ENCODE measurements around the gene MIX23.

The MIX23 gene

GRCh38 chr3:122331886-122332285 is 51.1 kb downstream of the MIX23 start:
- no peaks in the 10 kb centered on the region for H3K36me3 ChIP-seq (ENCODE audit: control insufficient read depth, insufficient read depth, low read length)

GRCh38 chr3:122325769-122326168 is 57.3 kb downstream of the MIX23 start:
- Histone ChIP-seq H3K4me1 (ENCODE audit: control insufficient read depth, insufficient read depth, low read length) (peaks cover 23% of the 10 kb centered on the region), H3K9ac (ENCODE audit: low read length) (no peak overlapping the region), H3K4me3 (ENCODE audit: low read length) (no peak overlapping the region), H3K36me3 (ENCODE audit: control insufficient read depth, insufficient read depth, low read length) (no peaks in the 10 kb centered on the region), H3K9me3 (ENCODE audit: control insufficient read depth, low read length) (no peaks in the 10 kb centered on the region), H3K27me3 (ENCODE audit: control insufficient read depth, insufficient read depth, low read length) (no peaks in the 10 kb centered on the region)

More at GRCh38 chr3:122331886-122332285, 51.1 kb downstream of the MIX23 start:
- Histone ChIP-seq H3K9me3 (ENCODE audit: control insufficient read depth, low read length) (no peaks in the 10 kb centered on the region), H3K27me3 (ENCODE audit: control insufficient read depth, insufficient read depth, low read length) (peaks cover 4% of the 10 kb centered on the region), H3K9ac (ENCODE audit: low read length) (no peak overlapping the region), H3K4me3 (ENCODE audit: low read length) (no peak overlapping the region), H3K4me1 (ENCODE audit: control insufficient read depth, insufficient read depth, low read length) (no peaks in the 10 kb centered on the region)

GRCh38 chr3:122324871-122325323 is 58.1 kb downstream of the MIX23 start, which contains the start of gene CSTA:
CSTA (plus strand) TSS chr3:122325248; CDS start chr3:122325293, 45 bp downstream.
- Histone ChIP-seq H3K9me3 (ENCODE audit: control insufficient read depth, low read length) (no peaks in the 10 kb centered on the region), H3K36me3 (ENCODE audit: control insufficient read depth, insufficient read depth, low read length) (no peaks in the 10 kb centered on the region), H3K27me3 (ENCODE audit: control insufficient read depth, insufficient read depth, low read length) (no peaks in the 10 kb centered on the region), H3K9ac (ENCODE audit: low read length) (peak within 1 kb of the TSS; percentile 19), H3K4me3 (ENCODE audit: low read length) (no peak within 1 kb of the TSS), H3K4me1 (ENCODE audit: control insufficient read depth, insufficient read depth, low read length) (peaks cover 23% of the 10 kb centered on the region)

GRCh38 chr3:122322095-122323075 is 60.6 kb downstream of the MIX23 start:
- H3K9ac ChIP-seq (ENCODE audit: low read length), result no peak overlapping the region
- H3K9me3 ChIP-seq (ENCODE audit: control insufficient read depth, low read length), result no peaks in the 10 kb centered on the region
- no peaks in the 10 kb centered on the region for H3K36me3 ChIP-seq (ENCODE audit: control insufficient read depth, insufficient read depth, low read length)
- H3K4me3 ChIP-seq (ENCODE audit: low read length), result no peak overlapping the region
- peaks cover 30% of the 10 kb centered on the region for H3K4me1 ChIP-seq (ENCODE audit: control insufficient read depth, insufficient read depth, low read length)
- H3K27me3 ChIP-seq (ENCODE audit: control insufficient read depth, insufficient read depth, low read length), result no peaks in the 10 kb centered on the region

- no peaks in the 10 kb centered on the region for H3K36me3 ChIP-seq (ENCODE audit: control insufficient read depth, insufficient read depth, low read length)
- no peaks in the 10 kb centered on the region for H3K27me3 ChIP-seq (ENCODE audit: control insufficient read depth, insufficient read depth, low read length)
- no peak overlapping the region for H3K4me3 ChIP-seq (ENCODE audit: low read length)
- no peaks in the 10 kb centered on the region for H3K9me3 ChIP-seq (ENCODE audit: control insufficient read depth, low read length)
- no peak overlapping the region for H3K9ac ChIP-seq (ENCODE audit: low read length)
- H3K4me1 ChIP-seq (ENCODE audit: control insufficient read depth, insufficient read depth, low read length), result peaks cover 36% of the 10 kb centered on the region
These were observed 64.4 kb downstream of the MIX23 start for GRCh38 chr3:122318620-122319019.

- Histone ChIP-seq H3K4me3 (ENCODE audit: low read length) (no peak overlapping the region), H3K9ac (ENCODE audit: low read length) (no peak overlapping the region), H3K4me1 (ENCODE audit: control insufficient read depth, insufficient read depth, low read length) (peaks cover 23% of the 10 kb centered on the region), H3K9me3 (ENCODE audit: control insufficient read depth, low read length) (no peaks in the 10 kb centered on the region), H3K36me3 (ENCODE audit: control insufficient read depth, insufficient read depth, low read length) (no peaks in the 10 kb centered on the region), H3K27me3 (ENCODE audit: control insufficient read depth, insufficient read depth, low read length) (no peaks in the 10 kb centered on the region)
These were observed 66.7 kb downstream of the MIX23 start for GRCh38 chr3:122316368-122316767.

- H3K36me3 ChIP-seq (ENCODE audit: control insufficient read depth, insufficient read depth, low read length), result no peaks in the 10 kb centered on the region
- H3K4me3 ChIP-seq (ENCODE audit: low read length), result no peak overlapping the region
- peaks cover 30% of the 10 kb centered on the region for H3K4me1 ChIP-seq (ENCODE audit: control insufficient read depth, insufficient read depth, low read length)
- no peak overlapping the region for H3K9ac ChIP-seq (ENCODE audit: low read length)
- H3K9me3 ChIP-seq (ENCODE audit: control insufficient read depth, low read length), result no peaks in the 10 kb centered on the region
- no peaks in the 10 kb centered on the region for H3K27me3 ChIP-seq (ENCODE audit: control insufficient read depth, insufficient read depth, low read length)
These were observed 67.4 kb downstream of the MIX23 start for GRCh38 chr3:122315619-122316018.

GRCh38 chr3:122314228-122314876 is 68.7 kb downstream of the MIX23 start:
- H3K4me1 ChIP-seq (ENCODE audit: control insufficient read depth, insufficient read depth, low read length), result peaks cover 33% of the 10 kb centered on the region
- no peaks in the 10 kb centered on the region for H3K9me3 ChIP-seq (ENCODE audit: control insufficient read depth, low read length)
- no peak overlapping the region for H3K4me3 ChIP-seq (ENCODE audit: low read length)
- H3K9ac ChIP-seq (ENCODE audit: low read length), result no peak overlapping the region
- H3K36me3 ChIP-seq (ENCODE audit: control insufficient read depth, insufficient read depth, low read length), result no peaks in the 10 kb centered on the region
- no peaks in the 10 kb centered on the region for H3K27me3 ChIP-seq (ENCODE audit: control insufficient read depth, insufficient read depth, low read length)

GRCh38 chr3:122313281-122313680 is 69.8 kb downstream of the MIX23 start:
- Histone ChIP-seq H3K27me3 (ENCODE audit: control insufficient read depth, insufficient read depth, low read length) (no peaks in the 10 kb centered on the region), H3K36me3 (ENCODE audit: control insufficient read depth, insufficient read depth, low read length) (no peaks in the 10 kb centered on the region), H3K9me3 (ENCODE audit: control insufficient read depth, low read length) (no peaks in the 10 kb centered on the region), H3K4me1 (ENCODE audit: control insufficient read depth, insufficient read depth, low read length) (peaks cover 29% of the 10 kb centered on the region), H3K4me3 (ENCODE audit: low read length) (no peak overlapping the region), H3K9ac (ENCODE audit: low read length) (no peak overlapping the region)

- Histone ChIP-seq H3K27me3 (ENCODE audit: control insufficient read depth, insufficient read depth, low read length) (no peaks in the 10 kb centered on the region), H3K4me3 (ENCODE audit: low read length) (no peak overlapping the region), H3K4me1 (ENCODE audit: control insufficient read depth, insufficient read depth, low read length) (peaks cover 27% of the 10 kb centered on the region), H3K9ac (ENCODE audit: low read length) (no peak overlapping the region), H3K36me3 (ENCODE audit: control insufficient read depth, insufficient read depth, low read length) (no peaks in the 10 kb centered on the region), H3K9me3 (ENCODE audit: control insufficient read depth, low read length) (no peaks in the 10 kb centered on the region)
These were observed 70.2 kb downstream of the MIX23 start for GRCh38 chr3:122312826-122313225.

GRCh38 chr3:122310361-122310760 is 72.7 kb downstream of the MIX23 start:
- peaks cover 26% of the 10 kb centered on the region for H3K4me1 ChIP-seq (ENCODE audit: control insufficient read depth, insufficient read depth, low read length)
- no peaks in the 10 kb centered on the region for H3K27me3 ChIP-seq (ENCODE audit: control insufficient read depth, insufficient read depth, low read length)
- H3K9me3 ChIP-seq (ENCODE audit: control insufficient read depth, low read length), result no peaks in the 10 kb centered on the region
- no peak overlapping the region for H3K4me3 ChIP-seq (ENCODE audit: low read length)
- no peaks in the 10 kb centered on the region for H3K36me3 ChIP-seq (ENCODE audit: control insufficient read depth, insufficient read depth, low read length)
- no peak overlapping the region for H3K9ac ChIP-seq (ENCODE audit: low read length)

All from mucosa of stomach (tissue), 1 donor.